ENCODE measurements around the gene TMEM39B.

TMEM39B gene

GRCh38 chr1:32100359-32100758 lies 27.6 kb downstream of the TMEM39B start:
- Histone ChIP-seq H3K27me3 (ENCODE audit: insufficient read depth, low read length, poor library complexity) (no peaks in the 10 kb centered on the region), H2BK120ac (ENCODE audit: low read depth, low read length) (no peak overlapping the region), H3K9ac (ENCODE audit: low read length) (no peak overlapping the region), H2BK5ac (ENCODE audit: low read length) (no peak overlapping the region), H4K5ac (ENCODE audit: low read length) (no peak overlapping the region), H2BK15ac (replicated peaks; ENCODE audit: low read depth) (no peak overlapping the region), H3K18ac (ENCODE audit: low read length) (no peak overlapping the region), H3K56ac (ENCODE audit: low read length) (no peak overlapping the region), H4K8ac (ENCODE audit: low read depth, low read length) (no peak overlapping the region), H3K4me2 (ENCODE audit: low read length) (no peak overlapping the region), H3K4ac (ENCODE audit: low read depth, low read length) (no peak overlapping the region), H3K23ac (ENCODE audit: low read length) (no peak overlapping the region), H3K4me1 (ENCODE audit: control insufficient read depth, low read depth, low read length) (no peaks in the 10 kb centered on the region), H3K4me3 (ENCODE audit: low read length) (no peak overlapping the region), H3K27ac (ENCODE audit: low read depth, low read length) (no peak overlapping the region), H3K79me1 (ENCODE audit: low read length) (no peaks in the 10 kb centered on the region), H3K79me2 (ENCODE audit: control insufficient read depth, insufficient read depth, low read length) (no peaks in the 10 kb centered on the region), H3K36me3 (ENCODE audit: control insufficient read depth, insufficient read depth, low read length) (peaks cover 4% of the 10 kb centered on the region), H2AK5ac (ENCODE audit: low read length) (no peak overlapping the region)
- no peak for DNase-seq
- WGBS (ENCODE audit: extremely low coverage, insufficient coverage, low lambda C conversion rate), result no CpG with 5 or more reads among the region's 10 CpGs

- Histone ChIP-seq H3K4me2 (ENCODE audit: low read length) (no peak overlapping the region), H3K4ac (ENCODE audit: low read depth, low read length) (no peak overlapping the region), H3K79me1 (ENCODE audit: low read length) (no peaks in the 10 kb centered on the region), H2BK120ac (ENCODE audit: low read depth, low read length) (no peak overlapping the region), H2BK15ac (replicated peaks; ENCODE audit: low read depth) (no peak overlapping the region), H3K18ac (ENCODE audit: low read length) (no peak overlapping the region), H3K4me1 (ENCODE audit: control insufficient read depth, low read depth, low read length) (no peaks in the 10 kb centered on the region), H4K5ac (ENCODE audit: low read length) (no peak overlapping the region), H2AK5ac (ENCODE audit: low read length) (no peak overlapping the region), H3K4me3 (ENCODE audit: low read length) (no peak overlapping the region), H3K27me3 (ENCODE audit: insufficient read depth, low read length, poor library complexity) (no peaks in the 10 kb centered on the region), H3K23ac (ENCODE audit: low read length) (no peak overlapping the region), H3K9ac (ENCODE audit: low read length) (no peak overlapping the region), H4K8ac (ENCODE audit: low read depth, low read length) (no peak overlapping the region), H3K79me2 (ENCODE audit: control insufficient read depth, insufficient read depth, low read length) (no peaks in the 10 kb centered on the region), H3K36me3 (ENCODE audit: control insufficient read depth, insufficient read depth, low read length) (peaks cover 1% of the 10 kb centered on the region), H2BK5ac (ENCODE audit: low read length) (no peak overlapping the region), H3K56ac (ENCODE audit: low read length) (no peak overlapping the region), H3K27ac (ENCODE audit: low read depth, low read length) (no peak overlapping the region)
- peak; percentile 68 for DNase-seq
- WGBS (ENCODE audit: extremely low coverage, insufficient coverage, low lambda C conversion rate), result no CpG with 5 or more reads among the region's 9 CpGs
Observed at GRCh38 chr1:32100807-32101708, 28.3 kb downstream of the TMEM39B start.

- Histone ChIP-seq H2BK15ac (replicated peaks; ENCODE audit: low read depth) (no peak overlapping the region), H3K27ac (ENCODE audit: low read depth, low read length) (no peak overlapping the region), H3K23ac (ENCODE audit: low read length) (no peak overlapping the region), H3K27me3 (ENCODE audit: insufficient read depth, low read length, poor library complexity) (no peaks in the 10 kb centered on the region), H3K79me2 (ENCODE audit: control insufficient read depth, insufficient read depth, low read length) (peaks cover 11% of the 10 kb centered on the region), H2AK5ac (ENCODE audit: low read length) (no peak overlapping the region), H3K56ac (ENCODE audit: low read length) (no peak overlapping the region), H3K4me1 (ENCODE audit: control insufficient read depth, low read depth, low read length) (no peaks in the 10 kb centered on the region), H4K8ac (ENCODE audit: low read depth, low read length) (no peak overlapping the region), H3K36me3 (ENCODE audit: control insufficient read depth, insufficient read depth, low read length) (no peaks in the 10 kb centered on the region), H2BK120ac (ENCODE audit: low read depth, low read length) (no peak overlapping the region), H2BK5ac (ENCODE audit: low read length) (no peak overlapping the region), H3K4me3 (ENCODE audit: low read length) (no peak overlapping the region), H3K79me1 (ENCODE audit: low read length) (peaks cover 5% of the 10 kb centered on the region), H3K4ac (ENCODE audit: low read depth, low read length) (no peak overlapping the region), H3K9ac (ENCODE audit: low read length) (no peak overlapping the region), H3K4me2 (ENCODE audit: low read length) (no peak overlapping the region), H3K18ac (ENCODE audit: low read length) (no peak overlapping the region), H4K5ac (ENCODE audit: low read length) (no peak overlapping the region)
- no CpG with 5 or more reads among the region's 4 CpGs for WGBS (ENCODE audit: extremely low coverage, insufficient coverage, low lambda C conversion rate)
- DNase-seq, result peak; percentile 44
Observed at GRCh38 chr1:32104127-32104526, 31.4 kb downstream of the TMEM39B start.

- no peak overlapping the region for H3K4me2 ChIP-seq (ENCODE audit: low read length)
- no peak overlapping the region for H3K9ac ChIP-seq (ENCODE audit: low read length)
- no CpG with 5 or more reads among the region's 1 CpG for WGBS (ENCODE audit: extremely low coverage, insufficient coverage, low lambda C conversion rate)
- DNase-seq, result no peak
- H3K79me1 ChIP-seq (ENCODE audit: low read length), result peaks cover 5% of the 10 kb centered on the region
- H2BK15ac ChIP-seq (replicated peaks; ENCODE audit: low read depth), result no peak overlapping the region
- H3K36me3 ChIP-seq (ENCODE audit: control insufficient read depth, insufficient read depth, low read length), result no peaks in the 10 kb centered on the region
- H4K8ac ChIP-seq (ENCODE audit: low read depth, low read length), result no peak overlapping the region
- H3K23ac ChIP-seq (ENCODE audit: low read length), result no peak overlapping the region
- H3K4me1 ChIP-seq (ENCODE audit: control insufficient read depth, low read depth, low read length), result no peaks in the 10 kb centered on the region
- H3K27me3 ChIP-seq (ENCODE audit: insufficient read depth, low read length, poor library complexity), result no peaks in the 10 kb centered on the region
- no peak overlapping the region for H2AK5ac ChIP-seq (ENCODE audit: low read length)
- H2BK120ac ChIP-seq (ENCODE audit: low read depth, low read length), result no peak overlapping the region
- peaks cover 22% of the 10 kb centered on the region for H3K79me2 ChIP-seq (ENCODE audit: control insufficient read depth, insufficient read depth, low read length)
- no peak overlapping the region for H3K56ac ChIP-seq (ENCODE audit: low read length)
- H3K18ac ChIP-seq (ENCODE audit: low read length), result no peak overlapping the region
- H3K27ac ChIP-seq (ENCODE audit: low read depth, low read length), result no peak overlapping the region
- H3K4ac ChIP-seq (ENCODE audit: low read depth, low read length), result no peak overlapping the region
- H4K5ac ChIP-seq (ENCODE audit: low read length), result no peak overlapping the region
- H2BK5ac ChIP-seq (ENCODE audit: low read length), result no peak overlapping the region
- H3K4me3 ChIP-seq (ENCODE audit: low read length), result no peak overlapping the region
Observed at GRCh38 chr1:32105338-32105737, 32.6 kb downstream of the TMEM39B start.

GRCh38 chr1:32106663-32107275 lies 34.0 kb downstream of the TMEM39B start:
- no peak overlapping the region for H3K4me2 ChIP-seq (ENCODE audit: low read length)
- no peak overlapping the region for H2AK5ac ChIP-seq (ENCODE audit: low read length)
- H3K4me1 ChIP-seq (ENCODE audit: control insufficient read depth, low read depth, low read length), result no peaks in the 10 kb centered on the region
- no peak overlapping the region for H3K56ac ChIP-seq (ENCODE audit: low read length)
- peaks cover 34% of the 10 kb centered on the region for H3K79me2 ChIP-seq (ENCODE audit: control insufficient read depth, insufficient read depth, low read length)
- H3K9ac ChIP-seq (ENCODE audit: low read length), result no peak overlapping the region
- no peak overlapping the region for H3K18ac ChIP-seq (ENCODE audit: low read length)
- H3K27ac ChIP-seq (ENCODE audit: low read depth, low read length), result no peak overlapping the region
- no peak overlapping the region for H3K23ac ChIP-seq (ENCODE audit: low read length)
- no peak overlapping the region for H3K4me3 ChIP-seq (ENCODE audit: low read length)
- H2BK120ac ChIP-seq (ENCODE audit: low read depth, low read length), result no peak overlapping the region
- H3K79me1 ChIP-seq (ENCODE audit: low read length), result peaks cover 7% of the 10 kb centered on the region
- no peak overlapping the region for H4K8ac ChIP-seq (ENCODE audit: low read depth, low read length)
- H2BK5ac ChIP-seq (ENCODE audit: low read length), result no peak overlapping the region
- no peak overlapping the region for H3K4ac ChIP-seq (ENCODE audit: low read depth, low read length)
- DNase-seq, result no peak
- H3K36me3 ChIP-seq (ENCODE audit: control insufficient read depth, insufficient read depth, low read length), result no peaks in the 10 kb centered on the region
- H3K27me3 ChIP-seq (ENCODE audit: insufficient read depth, low read length, poor library complexity), result no peaks in the 10 kb centered on the region
- no peak overlapping the region for H2BK15ac ChIP-seq (replicated peaks; ENCODE audit: low read depth)
- no peak overlapping the region for H4K5ac ChIP-seq (ENCODE audit: low read length)
- WGBS (ENCODE audit: extremely low coverage, insufficient coverage, low lambda C conversion rate), result no CpG with 5 or more reads among the region's 9 CpGs

Data from mesendoderm (in vitro differentiated cells).